NCI-H187 treated with DMSO at 0.1 percent for 48 hours (cell line): ENCODE measurements around the gene CELF2.
"Not testable (repeated sequence)": the region's sequence is repeated elsewhere in the genome, so short reads cannot be mapped to it uniquely, and the experiment has no call there.

Experiments used
- DNase-seq: peaks from one replicate; lab custom pipeline; 2025; lab: John Stamatoyannopoulos, UW

CELF2 gene

DNA sequence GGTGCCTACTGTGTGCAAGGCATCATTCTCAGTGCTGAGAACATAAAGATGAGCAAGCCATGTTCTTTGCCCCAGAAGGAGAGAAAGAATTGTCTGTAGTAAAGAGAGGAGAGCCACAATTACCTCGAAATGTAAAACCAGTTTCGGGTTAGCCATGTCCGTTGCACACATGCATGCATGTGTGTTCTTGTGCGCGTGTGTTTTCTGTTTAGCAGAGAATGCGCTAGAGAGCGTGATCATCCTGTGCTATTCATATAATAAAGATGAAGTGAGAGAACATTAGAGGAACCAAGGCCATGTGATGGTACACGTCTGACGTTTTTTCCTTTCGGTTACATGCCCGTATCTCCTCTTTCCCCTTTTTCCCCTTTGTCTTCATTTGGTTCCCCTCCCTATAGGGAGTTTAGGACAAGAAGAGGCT lies 158.2 kb downstream of the CELF2 start:
- no peak for DNase-seq

DNA sequence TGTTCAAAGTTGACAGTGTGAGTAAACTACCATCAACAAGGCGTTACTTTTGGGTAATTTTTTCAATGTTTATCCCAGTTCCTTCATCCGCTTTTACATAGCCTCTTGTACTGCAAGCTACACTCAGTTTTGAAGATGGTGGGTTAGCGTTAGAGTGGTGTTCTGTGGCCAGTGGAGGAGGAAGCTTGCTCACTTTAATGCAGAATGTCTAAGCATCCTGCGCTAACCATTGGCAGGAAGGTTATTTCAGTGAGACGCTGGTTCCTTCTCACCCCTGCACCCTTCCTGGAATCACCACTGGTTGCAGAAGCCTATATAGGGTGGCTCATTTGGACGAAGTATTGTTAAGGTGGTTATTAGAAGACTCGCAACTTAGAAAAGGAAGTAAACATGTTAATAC lies 159.1 kb downstream of the CELF2 start:
- DNase-seq: no peak

DNA sequence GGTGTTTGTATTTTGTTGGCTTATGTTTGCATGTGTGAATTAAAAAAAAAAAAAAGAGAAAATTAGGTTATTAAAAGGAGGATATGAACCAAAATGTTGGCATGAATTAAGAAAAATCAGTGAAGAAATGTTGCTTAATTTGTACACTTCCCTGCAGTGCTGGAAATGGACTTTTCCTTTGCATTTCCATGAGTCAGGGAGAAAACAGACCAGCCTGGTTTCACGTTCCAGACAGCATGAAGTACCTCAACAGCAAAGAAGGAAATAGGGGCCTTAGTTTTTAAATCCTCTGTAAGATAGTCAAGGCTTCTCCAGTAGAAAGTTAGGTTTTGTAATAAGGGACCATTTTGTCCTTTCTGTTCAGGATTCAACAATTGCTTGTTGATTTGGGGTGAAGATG lies 159.7 kb downstream of the CELF2 start:
- no peak for DNase-seq

DNA sequence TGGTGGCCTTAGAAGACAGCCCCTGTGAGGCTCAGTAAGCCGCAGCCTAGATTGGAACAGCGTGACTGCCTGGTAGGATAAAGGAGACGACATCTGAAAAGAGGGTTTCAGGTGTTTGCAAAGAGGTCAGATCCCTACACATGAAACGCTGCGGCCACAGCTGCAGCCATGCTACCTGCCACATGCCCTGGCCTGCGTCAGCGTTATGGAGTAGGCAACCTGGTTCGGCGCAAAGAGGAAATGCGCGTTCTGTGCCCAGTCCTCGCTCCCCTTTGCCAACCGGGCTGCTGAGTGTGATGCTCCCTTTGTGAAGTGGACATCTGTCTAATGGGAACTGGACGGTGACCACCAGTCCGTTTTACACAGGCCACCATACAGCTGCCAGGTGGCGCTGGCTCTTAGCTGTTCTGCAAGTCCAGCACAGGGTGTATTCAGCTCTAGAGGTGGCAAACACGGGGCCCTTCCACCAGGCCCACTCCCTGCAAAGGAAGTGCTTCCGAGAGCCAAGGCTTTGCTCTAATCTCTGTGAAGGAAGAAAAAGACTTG lies 160.3 kb downstream of the CELF2 start:
- no peak for DNase-seq

DNA sequence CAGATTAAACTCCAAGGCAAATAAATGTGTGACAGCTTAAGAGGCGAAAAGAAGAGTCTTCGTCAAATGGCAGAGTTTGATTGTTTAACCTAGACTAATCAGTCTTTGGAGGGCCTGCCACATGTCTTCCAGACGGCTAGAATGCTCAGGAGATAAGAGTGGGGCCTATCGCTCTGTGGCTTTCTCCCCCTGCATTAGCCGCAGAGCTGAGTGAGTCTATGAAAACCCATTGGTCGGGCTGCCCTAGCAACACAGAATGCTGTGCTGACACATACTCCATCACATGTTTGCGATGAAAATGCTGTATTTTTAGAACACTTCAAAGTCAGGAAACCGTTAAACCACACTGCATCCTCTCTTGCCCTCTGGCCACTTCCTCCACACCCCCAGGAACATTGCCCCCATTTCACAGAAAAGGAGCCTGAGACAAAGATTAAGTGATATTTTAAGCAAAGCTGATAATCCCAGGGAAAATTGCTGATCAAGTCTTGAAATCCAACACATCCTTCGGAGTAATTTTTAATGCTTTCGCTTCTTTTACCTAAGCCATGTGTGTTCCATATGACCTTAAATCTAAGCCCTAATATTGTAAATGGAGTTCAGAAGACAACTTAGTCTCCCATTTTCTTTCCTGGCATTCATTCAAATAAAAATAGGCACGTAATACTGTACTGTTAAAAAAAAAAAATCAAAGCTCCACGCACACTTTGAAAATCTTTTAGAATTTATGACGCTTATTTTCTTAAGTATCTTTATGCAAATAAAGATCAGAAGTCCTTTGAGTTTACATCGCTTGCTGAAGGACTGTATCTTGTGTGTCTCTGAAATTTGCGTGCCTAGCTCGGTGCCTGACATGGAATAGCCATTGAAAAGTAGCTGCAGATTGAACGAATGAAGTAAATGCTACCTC lies 161.2 kb downstream of the CELF2 start:
- peak; percentile 16 for DNase-seq

DNA sequence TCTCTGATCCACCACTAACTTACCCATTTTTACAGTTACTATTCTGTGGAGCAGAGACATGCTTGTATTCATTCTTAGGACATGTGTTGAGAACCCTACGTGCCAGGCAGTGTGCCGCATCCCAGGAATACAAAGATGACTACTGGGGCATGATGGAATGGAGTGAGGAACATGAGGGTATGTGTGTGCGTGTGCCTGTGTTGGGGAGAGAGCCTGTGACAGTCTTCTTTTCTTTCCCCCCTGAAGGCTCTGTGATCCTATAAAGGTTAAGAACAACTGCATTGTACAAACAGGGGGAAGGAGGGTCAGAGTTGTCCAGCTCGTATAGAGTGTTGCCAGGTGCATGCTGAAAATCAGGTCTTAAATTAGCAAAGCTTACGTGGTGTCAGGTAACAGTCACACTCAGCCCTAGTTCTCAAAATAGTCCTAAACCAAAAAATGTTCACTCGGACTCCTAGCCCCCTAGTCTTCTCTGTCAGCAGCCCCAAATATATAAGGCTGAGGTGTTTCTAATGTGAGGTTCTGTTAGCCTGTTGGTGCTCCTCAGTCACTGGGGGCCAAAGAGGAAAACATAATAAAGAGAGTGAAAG lies 161.9 kb downstream of the CELF2 start:
- no peak for DNase-seq

DNA sequence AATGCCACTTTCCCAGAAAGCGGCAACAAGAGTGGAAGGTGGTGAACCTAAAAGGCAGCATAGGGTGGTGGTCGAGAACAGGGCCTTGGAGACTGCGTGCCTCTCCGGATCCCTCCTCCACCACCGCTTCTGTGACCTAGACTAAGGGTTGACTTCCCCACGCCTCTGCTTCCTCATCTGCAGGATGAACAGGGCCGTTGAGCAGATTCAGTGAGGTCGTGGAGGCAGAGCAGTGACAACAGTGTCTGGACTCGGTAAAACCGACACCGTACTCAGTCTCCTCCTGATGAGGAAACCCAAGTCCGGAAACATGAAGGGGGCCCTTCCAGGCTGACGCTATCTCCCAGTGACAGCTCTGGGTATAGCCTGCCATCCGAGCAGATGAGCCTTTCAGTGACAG lies 162.6 kb downstream of the CELF2 start:
- DNase-seq: no peak

DNA sequence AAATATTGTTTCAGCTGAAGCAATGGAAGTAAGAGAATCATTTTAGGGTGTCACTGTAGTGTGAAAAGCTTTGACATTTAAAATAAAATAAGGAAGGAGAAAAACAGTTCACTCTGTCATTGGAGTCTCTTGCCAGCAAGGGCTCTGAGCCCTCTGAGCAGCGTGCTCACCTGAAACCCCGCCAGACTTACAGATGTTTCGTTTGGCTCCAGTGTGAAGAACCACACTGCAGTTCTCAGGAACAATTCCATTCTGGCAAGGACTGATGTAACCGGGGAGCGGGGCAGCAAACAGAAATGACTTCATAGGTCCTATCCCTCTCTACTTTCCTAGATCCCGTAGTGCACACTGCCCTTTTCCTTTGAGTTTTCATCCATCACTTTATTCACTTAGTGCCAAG lies 164.3 kb downstream of the CELF2 start:
- DNase-seq: no peak

DNA sequence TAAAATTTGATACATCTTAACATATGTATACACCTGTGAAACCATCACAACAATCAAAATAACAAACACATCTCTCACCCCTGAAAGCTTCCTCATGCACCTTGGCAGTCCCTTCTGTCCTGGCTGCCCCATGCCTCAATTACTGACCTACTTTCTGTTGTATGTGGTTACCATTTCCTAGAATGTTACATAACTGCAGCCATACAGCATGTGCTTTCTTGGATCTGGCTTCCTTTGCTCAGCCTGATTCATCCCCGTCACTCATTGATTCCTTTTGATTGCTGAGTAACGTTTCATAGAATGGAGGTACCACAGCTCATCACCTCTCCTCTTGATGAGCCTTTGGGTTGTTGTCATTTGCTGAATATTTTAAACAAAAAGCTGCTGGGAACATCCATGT lies 165.3 kb downstream of the CELF2 start:
- no peak for DNase-seq

DNA sequence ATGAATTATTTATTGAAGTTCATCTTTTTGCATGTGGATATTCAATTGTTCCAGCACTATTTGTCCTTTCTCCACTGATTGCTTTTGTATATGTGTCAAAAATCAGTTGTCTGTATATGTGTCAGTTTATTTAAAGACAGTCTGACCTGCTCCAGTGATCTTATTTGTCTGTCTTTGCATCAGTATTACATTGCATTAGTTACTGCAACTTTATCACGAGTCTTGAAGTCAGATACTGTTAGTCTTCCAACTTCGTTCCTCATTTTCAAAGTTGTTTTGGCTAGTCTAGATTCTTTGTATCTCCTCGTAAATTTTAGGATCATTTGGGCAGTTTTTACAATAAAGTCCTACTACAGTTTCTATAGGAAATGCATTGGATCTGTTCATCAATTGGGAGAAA lies 166.4 kb downstream of the CELF2 start:
- no peak for DNase-seq

DNA sequence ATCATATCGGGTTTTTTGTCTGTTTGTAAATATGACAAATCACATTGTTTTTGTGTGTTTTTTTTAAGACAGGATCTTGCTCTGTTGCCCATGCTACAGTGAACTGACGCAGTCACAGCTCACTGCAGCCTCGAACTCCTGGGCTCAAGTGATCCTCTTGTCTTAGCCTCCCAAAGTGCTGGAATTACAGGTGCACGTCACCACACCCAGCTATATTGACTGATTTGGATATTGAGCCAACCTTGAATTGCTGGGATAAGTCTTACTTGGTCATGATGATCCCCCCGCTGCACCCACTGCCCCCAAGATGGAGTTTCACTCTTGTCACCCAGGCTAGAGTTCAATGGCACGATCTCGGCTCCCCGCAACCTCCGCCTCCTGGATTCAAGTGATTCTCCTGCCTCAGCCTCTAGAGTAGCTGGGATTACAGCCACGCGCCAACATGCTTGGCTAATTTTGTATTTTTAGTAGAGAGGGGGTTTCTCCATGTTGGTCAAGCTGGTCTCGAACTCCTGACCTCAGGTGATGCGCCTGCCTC lies 167.5 kb downstream of the CELF2 start:
- not testable (repeated sequence) for DNase-seq

DNA sequence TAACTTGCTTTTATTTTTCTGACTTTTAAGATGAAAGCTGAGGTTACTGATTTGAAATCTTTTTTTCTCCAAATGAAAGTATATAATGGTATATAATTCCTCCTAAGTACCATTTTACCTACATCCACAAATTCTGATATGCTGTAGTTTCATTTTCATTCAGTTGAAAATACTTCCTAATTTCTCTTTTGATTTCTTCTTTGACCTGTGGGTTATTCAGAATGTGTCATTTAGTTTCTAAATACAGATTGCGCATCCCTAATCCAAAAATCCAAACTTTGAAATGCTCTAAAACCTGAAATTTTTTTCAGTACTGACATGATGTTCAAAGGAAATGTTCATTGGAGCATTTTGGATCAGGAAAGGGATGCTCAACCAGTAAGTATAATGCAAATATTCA lies 168.7 kb downstream of the CELF2 start:
- DNase-seq: no peak

DNA sequence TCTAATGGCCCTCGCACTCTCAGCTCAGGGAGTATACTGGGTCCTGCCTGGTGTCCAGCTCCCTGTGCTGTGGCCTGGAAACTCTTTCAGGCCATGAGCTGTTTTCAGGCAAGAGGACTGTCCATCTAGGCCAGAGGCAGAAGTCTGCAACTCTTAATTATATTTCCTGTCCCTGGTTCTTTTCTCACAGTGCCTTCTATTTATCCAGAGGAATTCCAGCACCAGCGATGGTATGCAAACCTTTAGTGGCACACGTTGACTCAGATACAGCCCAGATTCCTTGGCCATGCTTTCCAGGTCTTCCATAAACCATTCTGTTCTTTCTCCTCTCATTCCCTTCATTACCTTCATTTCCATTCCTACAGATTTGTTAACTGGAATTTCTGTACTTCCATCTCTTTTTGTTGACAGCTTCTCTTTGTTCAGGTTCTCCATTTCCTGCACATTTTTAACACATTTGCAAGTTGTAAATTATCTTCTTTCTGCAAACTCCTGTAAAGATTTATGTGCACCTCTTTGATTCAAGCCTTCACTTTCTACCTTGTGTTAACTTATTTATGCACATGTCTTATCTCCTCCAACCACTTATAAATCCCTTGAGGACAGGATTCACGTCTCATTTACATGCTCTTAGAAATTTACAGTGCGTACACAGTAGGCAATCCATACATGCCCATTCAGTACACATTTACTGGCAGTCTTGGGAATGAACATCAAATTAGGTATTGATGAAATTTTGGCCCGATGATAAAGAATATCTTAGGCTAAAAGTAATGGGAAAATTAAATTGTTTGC lies 172.1 kb downstream of the CELF2 start:
- no peak for DNase-seq

DNA sequence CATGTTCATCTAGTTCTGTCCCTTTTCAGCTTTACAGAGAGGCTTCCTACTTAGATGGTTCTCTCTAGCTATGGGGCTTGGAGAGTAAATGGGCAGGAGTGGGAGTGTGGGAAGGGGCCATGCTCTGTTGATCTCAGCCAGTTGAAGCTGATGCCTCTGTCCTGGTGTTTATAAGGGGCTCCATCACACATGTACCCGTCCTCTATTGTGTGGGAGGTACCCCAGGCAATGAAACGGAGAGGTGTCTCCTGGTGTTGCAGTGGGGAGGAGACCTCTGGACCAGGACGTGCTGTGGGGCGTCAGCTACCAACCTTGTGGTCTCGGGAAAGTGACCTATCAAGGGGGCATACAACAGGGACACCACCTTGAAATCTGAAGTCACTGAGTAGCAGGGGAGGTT lies 173.5 kb downstream of the CELF2 start:
- no peak for DNase-seq

DNA sequence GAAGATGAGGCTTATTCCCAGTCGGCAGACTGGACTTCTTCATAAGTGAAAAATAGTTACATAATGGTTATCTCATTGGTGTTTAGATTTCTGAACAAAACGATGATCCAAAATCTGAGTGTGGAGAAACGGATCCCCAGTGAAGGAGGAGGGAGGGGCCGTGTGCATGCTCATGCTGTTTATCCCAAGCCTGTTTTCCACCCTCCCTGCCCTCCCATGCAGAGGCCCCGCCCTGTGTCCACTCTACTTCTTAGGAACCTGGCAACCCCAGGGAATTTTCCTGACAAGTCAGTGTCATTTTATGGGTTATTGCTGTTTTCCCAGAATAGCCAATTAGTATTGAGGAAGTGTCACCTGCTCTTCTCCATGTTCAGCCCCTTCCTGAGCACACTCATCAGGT lies 174.0 kb downstream of the CELF2 start:
- DNase-seq: no peak

DNA sequence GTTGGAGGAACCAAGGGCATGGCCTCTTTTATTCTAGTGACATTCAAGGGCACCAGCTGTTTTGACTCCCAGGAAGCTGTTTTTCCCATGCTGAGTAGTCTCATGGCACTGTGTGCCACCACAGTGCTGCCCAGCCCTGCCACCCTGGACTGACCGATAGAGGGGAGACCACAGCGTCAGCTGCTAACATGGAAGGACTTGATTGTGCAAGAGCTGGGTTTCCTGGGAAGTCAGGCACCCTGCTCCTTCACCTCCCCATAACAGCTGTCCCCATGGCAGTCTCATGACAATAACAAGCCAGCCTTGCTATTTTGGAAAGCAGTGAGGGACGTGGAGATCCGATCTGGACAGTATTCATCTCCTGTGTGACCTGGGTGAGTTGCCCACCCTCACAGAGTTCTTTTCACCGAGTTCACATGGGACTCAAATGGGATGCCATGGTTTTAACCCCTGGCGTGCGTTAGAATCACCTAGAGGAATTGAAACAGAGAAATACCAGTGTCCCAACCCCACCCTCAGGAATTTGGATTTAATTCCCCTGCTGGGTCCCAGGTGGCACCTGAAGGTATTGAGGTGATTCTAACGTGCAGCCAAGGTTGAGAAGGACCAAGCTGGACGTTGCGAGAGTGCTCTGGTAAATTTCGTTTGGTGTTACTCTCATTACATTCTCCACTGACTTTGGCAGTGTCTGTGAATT lies 174.8 kb downstream of the CELF2 start:
- no peak for DNase-seq

DNA sequence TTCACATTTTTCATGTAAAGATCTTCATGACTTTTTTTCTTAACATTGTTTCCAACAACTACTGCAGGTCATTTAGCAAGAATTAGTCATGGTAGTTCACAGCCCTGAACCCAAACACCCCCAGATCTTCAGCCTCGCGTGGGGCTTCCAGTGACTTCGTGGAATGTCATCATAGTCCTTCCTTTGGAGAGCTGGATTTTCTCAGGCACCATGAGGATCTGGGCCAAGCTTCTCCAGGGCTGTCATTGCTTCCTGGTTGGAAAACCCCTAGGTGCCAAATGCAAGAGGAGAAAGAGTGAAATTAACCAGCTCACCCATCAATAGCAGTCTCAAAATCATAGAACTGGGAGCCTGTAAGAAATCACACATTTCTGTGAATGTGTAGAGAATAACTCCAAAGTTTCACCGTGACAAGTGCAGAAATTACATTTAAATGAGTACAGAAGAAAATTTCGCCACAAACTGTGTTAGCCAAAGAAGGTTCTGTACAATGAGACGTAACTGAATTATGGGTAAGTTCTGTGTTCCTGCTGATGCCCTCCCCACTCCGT lies 175.4 kb downstream of the CELF2 start:
- no peak for DNase-seq

DNA sequence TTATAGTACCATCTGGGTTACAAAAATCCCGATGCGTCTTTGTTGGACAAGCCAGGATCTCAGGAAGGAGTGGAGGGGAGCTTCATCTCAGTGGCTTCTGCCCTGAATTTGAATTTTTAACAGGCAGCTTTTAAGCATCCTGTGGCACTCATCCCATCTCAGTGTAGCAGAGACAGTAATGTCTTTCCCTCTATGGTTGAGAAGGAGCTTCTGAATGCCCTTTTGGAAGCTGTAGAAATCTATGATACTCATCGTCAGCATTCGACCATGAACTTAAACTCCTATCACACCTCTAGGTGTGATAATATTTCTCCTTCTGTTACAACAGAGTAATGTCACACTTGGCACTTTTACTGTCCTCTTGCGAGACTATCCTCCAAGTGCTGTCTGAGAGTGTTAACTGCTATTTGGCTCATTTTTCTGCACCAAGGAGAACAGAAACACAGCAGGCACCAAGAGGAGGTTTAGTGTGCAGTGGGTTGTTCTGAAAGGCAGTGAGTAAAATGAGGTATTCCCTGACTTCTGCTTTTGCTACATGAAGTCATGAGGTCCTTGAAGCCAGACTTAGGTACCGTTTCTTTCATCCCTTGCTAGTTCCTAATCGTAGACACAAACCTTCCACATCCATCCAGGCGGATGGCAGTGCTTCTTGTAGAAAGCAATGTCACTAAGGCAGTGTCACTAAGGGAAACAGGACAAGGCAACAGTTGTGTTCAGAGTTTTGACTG lies 177.4 kb downstream of the CELF2 start:
- no peak for DNase-seq

DNA sequence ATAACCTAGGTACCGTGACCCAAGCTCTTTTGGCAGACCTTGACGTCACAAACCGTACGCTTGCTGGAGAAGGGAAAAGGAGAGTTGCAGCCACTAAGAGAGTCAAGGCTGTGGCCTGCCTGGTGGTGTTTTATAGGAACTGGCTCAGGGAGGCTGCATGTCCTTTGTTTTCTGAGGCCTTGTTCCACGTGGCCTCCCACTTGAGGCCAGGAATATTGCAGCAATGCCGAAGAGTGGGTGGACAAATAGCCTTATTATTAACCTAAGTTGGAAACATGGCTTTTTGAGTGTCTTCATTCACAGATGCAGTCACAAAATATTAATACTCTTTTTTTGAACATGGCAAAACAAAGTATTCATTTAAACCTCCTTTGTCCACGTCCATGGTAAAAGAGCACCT lies 178.0 kb downstream of the CELF2 start:
- no peak for DNase-seq

DNA sequence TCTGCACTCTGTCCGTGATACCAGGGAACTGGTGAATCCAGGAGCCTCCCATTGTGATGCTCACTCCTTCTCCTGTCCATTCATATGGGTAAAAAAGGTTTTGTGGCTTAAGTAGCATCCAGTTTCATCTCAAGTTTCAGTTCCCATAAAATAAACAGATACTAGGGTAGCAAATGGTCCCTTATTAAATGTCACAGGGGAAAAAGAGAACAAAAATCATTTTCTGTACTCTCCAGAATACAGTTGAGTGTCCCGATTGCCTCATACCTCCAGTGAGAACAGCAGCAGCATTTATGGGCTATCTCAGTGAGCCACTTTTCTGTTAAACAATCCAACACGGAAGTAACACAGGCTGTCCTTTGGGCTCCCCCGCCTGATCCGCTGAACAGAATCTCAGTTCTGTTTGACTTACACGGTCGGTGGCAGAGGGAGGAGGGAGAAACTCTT lies 179.6 kb downstream of the CELF2 start:
- no peak for DNase-seq

DNA sequence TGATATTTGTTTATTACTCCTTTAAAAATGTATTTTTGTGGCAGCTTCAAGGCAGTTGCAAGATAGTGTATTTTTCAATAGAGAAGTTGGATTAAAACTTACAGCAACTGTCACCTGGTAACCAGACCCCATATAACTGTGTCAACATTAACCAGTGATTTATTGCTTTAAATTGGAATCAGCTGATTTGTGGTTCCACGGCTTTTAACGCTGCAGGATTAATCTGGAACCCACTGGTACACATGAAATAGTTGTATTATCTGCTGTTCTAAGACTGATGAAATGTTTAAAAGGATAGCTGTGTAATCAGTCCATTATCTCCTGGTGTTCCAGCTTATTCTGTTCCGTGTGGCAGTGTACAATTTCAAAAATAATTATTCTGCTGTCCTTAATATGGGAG lies 180.2 kb downstream of the CELF2 start:
- DNase-seq: no peak
